Muscle layer of duodenum (tissue), 2 donors: ENCODE data around the gene MYOCOS.
"Not testable (repeated sequence)": the region's sequence is repeated elsewhere in the genome, so short reads cannot be mapped to it uniquely, and the experiment has no call there.

Experiments used
- H3K27ac ChIP-seq: one replicate; pipeline ENCODE4 v1.7.0; 2013; ENCODE audit warnings: mild to moderate bottlenecking, low read length
- H3K27me3 ChIP-seq: one replicate; pipeline ENCODE4 v1.7.0; 2013; ENCODE audit warnings: low read depth, mild to moderate bottlenecking, control low read depth, low read length
- H3K36me3 ChIP-seq, 2 donors: one replicate each; pipeline ENCODE4 v1.7.0; 2013; ENCODE audit warnings: low read length in 2 of 2, control low read depth in 1 of 2, mild to moderate bottlenecking in 1 of 2; ENCODE audit not compliant: insufficient read depth in 2 of 2, control insufficient read depth in 1 of 2
- H3K4me1 ChIP-seq, 2 donors: one replicate each; pipeline ENCODE4 v1.7.0; 2013; ENCODE audit warnings: low read length in 2 of 2, mild to moderate bottlenecking in 2 of 2, control low read depth in 1 of 2, moderate library complexity in 1 of 2; ENCODE audit not compliant: insufficient read depth in 2 of 2, control insufficient read depth in 1 of 2
- H3K4me3 ChIP-seq, 2 donors: one replicate each; pipeline ENCODE4 v1.7.0; 2013; ENCODE audit warnings: low read length in 2 of 2, low read depth in 1 of 2, mild to moderate bottlenecking in 1 of 2
- H3K9me3 ChIP-seq, 2 donors: one replicate each; pipeline ENCODE4 v1.7.0; 2013; ENCODE audit warnings: low read length in 2 of 2, control low read depth in 1 of 2, mild to moderate bottlenecking in 1 of 2; ENCODE audit not compliant: control insufficient read depth in 1 of 2
- donor health status: healthy.

Gene MYOCOS

GRCh38 chr1:171645553-171646248 lies 23.7 kb downstream of the MYOCOS start:
- no peaks in the 10 kb centered on the region for H3K27me3 ChIP-seq
- no peaks in the 10 kb centered on the region for H3K36me3 ChIP-seq
- peaks cover 0 to 16% of the 10 kb centered on the region in 2 donors for H3K4me1 ChIP-seq
- no peaks in the 10 kb centered on the region for H3K9me3 ChIP-seq
- H3K4me3 ChIP-seq: peak overlapping the region in 1 of 2 donors; percentile 38
- no peak overlapping the region for H3K27ac ChIP-seq

- H3K27me3 ChIP-seq: no peaks in the 10 kb centered on the region
- H3K4me3 ChIP-seq: peak overlapping the region in 1 of 2 donors; percentile 38
- H3K36me3 ChIP-seq: no peaks in the 10 kb centered on the region
- no peaks in the 10 kb centered on the region for H3K9me3 ChIP-seq
- H3K27ac ChIP-seq: no peak overlapping the region
- peaks cover 0 to 16% of the 10 kb centered on the region in 2 donors for H3K4me1 ChIP-seq
These were observed 24.2 kb downstream of the MYOCOS start for GRCh38 chr1:171646249-171646560.

- no peaks in the 10 kb centered on the region for H3K36me3 ChIP-seq
- H3K4me1 ChIP-seq: peaks cover 5 to 29% of the 10 kb centered on the region in 2 donors
- no peak within 1 kb of the TSS for H3K4me3 ChIP-seq
- no peaks in the 10 kb centered on the region for H3K9me3 ChIP-seq
- no peaks in the 10 kb centered on the region for H3K27me3 ChIP-seq
- H3K27ac ChIP-seq: peak within 1 kb of the TSS; percentile 62
These were observed 30.3 kb downstream of the MYOCOS start, which contains the start of gene MYOC for GRCh38 chr1:171652234-171652822. Gene MYOC, minus strand, starts transcription at chr1:171652688. Its CDS starts 77 bp downstream, at chr1:171652611.

- H3K27ac ChIP-seq: peak overlapping the region; percentile 62
- peaks cover 5 to 29% of the 10 kb centered on the region in 2 donors for H3K4me1 ChIP-seq
- no peak overlapping the region for H3K4me3 ChIP-seq
These were observed 31.8 kb downstream of the MYOCOS start for GRCh38 chr1:171653796-171654195.

GRCh38 chr1:171654201-171654941 lies 32.3 kb downstream of the MYOCOS start:
- peak overlapping the region; percentile 62 for H3K27ac ChIP-seq
- H3K36me3 ChIP-seq: no peaks in the 10 kb centered on the region
- no peaks in the 10 kb centered on the region for H3K9me3 ChIP-seq
- H3K4me1 ChIP-seq: peaks cover 5 to 29% of the 10 kb centered on the region in 2 donors
- peak overlapping the region in 1 of 2 donors; percentile 24 for H3K4me3 ChIP-seq
- no peaks in the 10 kb centered on the region for H3K27me3 ChIP-seq

More at GRCh38 chr1:171653796-171654195, 31.8 kb downstream of the MYOCOS start:
- no peaks in the 10 kb centered on the region for H3K27me3 ChIP-seq
- H3K9me3 ChIP-seq: no peaks in the 10 kb centered on the region
- no peaks in the 10 kb centered on the region for H3K36me3 ChIP-seq

GRCh38 chr1:171654942-171655745 lies 33.1 kb downstream of the MYOCOS start:
- Histone ChIP-seq H3K9me3 (no peaks in the 10 kb centered on the region), H3K27ac (peak overlapping the region; percentile 62), H3K36me3 (no peaks in the 10 kb centered on the region), H3K27me3 (no peaks in the 10 kb centered on the region), H3K4me3 (peak overlapping the region in 1 of 2 donors; percentile 24), H3K4me1 (peaks cover 5 to 29% of the 10 kb centered on the region in 2 donors)

GRCh38 chr1:171655746-171656116 lies 33.7 kb downstream of the MYOCOS start:
- Histone ChIP-seq H3K36me3 (no peaks in the 10 kb centered on the region), H3K9me3 (no peaks in the 10 kb centered on the region), H3K4me3 (no peak overlapping the region), H3K27ac (no peak overlapping the region), H3K27me3 (no peaks in the 10 kb centered on the region), H3K4me1 (peaks cover 5 to 29% of the 10 kb centered on the region in 2 donors)

- H3K27me3 ChIP-seq, H3K27ac ChIP-seq, H3K9me3 ChIP-seq, H3K4me3 ChIP-seq, H3K36me3 ChIP-seq: not testable (repeated sequence)
- peaks cover 5 to 29% of the 10 kb centered on the region in 2 donors for H3K4me1 ChIP-seq
These were observed 34.2 kb downstream of the MYOCOS start for GRCh38 chr1:171656206-171656605.

- Histone ChIP-seq H3K27me3 (no peaks in the 10 kb centered on the region), H3K4me3 (no peak overlapping the region), H3K36me3 (no peaks in the 10 kb centered on the region), H3K9me3 (no peaks in the 10 kb centered on the region), H3K27ac (no peak overlapping the region), H3K4me1 (peaks cover 4 to 22% of the 10 kb centered on the region in 2 donors)
These were observed 39.1 kb downstream of the MYOCOS start for GRCh38 chr1:171661076-171661650.

GRCh38 chr1:171663036-171663853 lies 41.2 kb downstream of the MYOCOS start:
- Histone ChIP-seq H3K4me3 (no peak overlapping the region), H3K27me3 (no peaks in the 10 kb centered on the region), H3K4me1 (peaks cover 4 to 26% of the 10 kb centered on the region in 2 donors), H3K36me3 (no peaks in the 10 kb centered on the region), H3K27ac (peak overlapping the region; percentile 14), H3K9me3 (no peaks in the 10 kb centered on the region)
